WTC11 (cell line): Measurements from ENCODE around the gene CHPF2. TPM values are rescaled to one million over a fixed set of nuclear protein-coding genes. Genes with fewer than 3 reads are reported as not detected.

Experiments
- ATAC-seq: fragments of 200-7000 bp; cut with Tn5 transposase; 2 replicates; pipeline ENCODE4 v1.10.0; 2021; ENCODE audit warnings: mild to moderate bottlenecking, moderate library complexity
- CTCF ChIA-PET: fragments of 300-600 bp; sonication (Branson Sonifier 250); formaldehyde crosslinking; loops from one replicate; lab custom pipeline; 2021; ENCODE audit warnings: antibody characterized with exemption; lab: Charles Lee
- POLR2A ChIA-PET: fragments of 350-600 bp; sonication (Branson Sonifier 250); formaldehyde crosslinking; loops from one replicate; lab custom pipeline; 2021; ENCODE audit warnings: antibody characterized with exemption; lab: Charles Lee
- DNase-seq: peaks from one replicate; pipeline ENCODE4 v3.0.0; 2021; ENCODE audit warnings: low spot score
- H3K27ac Mint-ChIP-seq: 2 replicates; pipeline ENCODE4 v1.8.0; 2021; ENCODE audit warnings: mixed read lengths
- H3K27me3 Mint-ChIP-seq: 2 replicates; pipeline ENCODE4 v1.8.0; 2021; ENCODE audit warnings: low read depth, mild to moderate bottlenecking, moderate library complexity, mixed read lengths
- H3K36me3 Mint-ChIP-seq: 2 replicates; pipeline ENCODE4 v1.8.0; 2021; ENCODE audit warnings: mixed read lengths
- H3K4me1 Mint-ChIP-seq: 2 replicates; pipeline ENCODE4 v1.8.0; 2022; ENCODE audit warnings: mixed read lengths
- H3K4me3 Mint-ChIP-seq: 2 replicates; pipeline ENCODE4 v1.8.0; 2021; ENCODE audit warnings: mild to moderate bottlenecking, moderate library complexity, mixed read lengths
- H3K9me3 Mint-ChIP-seq: 2 replicates; pipeline ENCODE4 v1.8.0; 2021; ENCODE audit warnings: mixed read lengths
- CREM ChIP-seq: sonication (generic); formaldehyde crosslinking; IDR thresholded peaks from 2 replicates; pipeline ENCODE4 v1.8.1; 2022; ENCODE audit warnings: mild to moderate bottlenecking, missing genetic modification reagents, moderate library complexity
- EMX1 ChIP-seq: fragments of 250-450 bp; sonication (Bioruptor Pico); IDR thresholded peaks from 2 replicates; pipeline ENCODE4 v1.8.0; 2021; ENCODE audit warnings: mild to moderate bottlenecking
- ESRRA ChIP-seq: sonication (generic); formaldehyde crosslinking; IDR thresholded peaks from 2 replicates; pipeline ENCODE4 v1.8.1; 2022; ENCODE audit warnings: mild to moderate bottlenecking, missing genetic modification reagents, borderline replicate concordance
- GRHL2 ChIP-seq: fragments of 250-450 bp; sonication (Bioruptor Pico); IDR thresholded peaks from 2 replicates; pipeline ENCODE4 v1.8.0; 2022; ENCODE audit warnings: mild to moderate bottlenecking, moderate library complexity; ENCODE audit not compliant: insufficient replicate concordance, severe bottlenecking
- GTF2I ChIP-seq: fragments of 250-450 bp; sonication (Bioruptor Pico); conservative IDR thresholded peaks from 2 replicates; pipeline ENCODE4 v1.4.0; 2021; ENCODE audit warnings: mild to moderate bottlenecking
- IRF2 ChIP-seq: sonication (generic); formaldehyde crosslinking; IDR thresholded peaks from 2 replicates; pipeline ENCODE4 v1.8.0; 2022; ENCODE audit warnings: low read depth, missing genetic modification reagents, borderline replicate concordance
- JUN ChIP-seq: sonication (generic); formaldehyde crosslinking; IDR thresholded peaks from 2 replicates; pipeline ENCODE4 v1.8.0; 2023; ENCODE audit warnings: mild to moderate bottlenecking, missing genetic modification reagents
- MAX ChIP-seq: sonication (generic); formaldehyde crosslinking; IDR thresholded peaks from 2 replicates; pipeline ENCODE4 v1.8.0; 2022; ENCODE audit warnings: mild to moderate bottlenecking, missing genetic modification reagents
- NFE2L1 ChIP-seq: sonication (generic); formaldehyde crosslinking; IDR thresholded peaks from 2 replicates; pipeline ENCODE4 v1.8.1; 2023; ENCODE audit warnings: missing genetic modification reagents
- NFYB ChIP-seq: sonication (generic); formaldehyde crosslinking; conservative IDR thresholded peaks from 2 replicates; pipeline ENCODE4 v1.8.0; 2022; ENCODE audit warnings: low read depth, missing genetic modification reagents
- NR1H2 ChIP-seq: sonication (generic); formaldehyde crosslinking; IDR thresholded peaks from 2 replicates; pipeline ENCODE4 v1.9.0; 2021; ENCODE audit warnings: mild to moderate bottlenecking, moderate library complexity, missing genetic modification reagents
- PRRX2 ChIP-seq: fragments of 250-450 bp; sonication (Bioruptor Pico); IDR thresholded peaks from 2 replicates; pipeline ENCODE4 v1.8.0; 2021; ENCODE audit warnings: mild to moderate bottlenecking
- SMAD4 ChIP-seq: sonication (generic); formaldehyde crosslinking; IDR thresholded peaks from 2 replicates; pipeline ENCODE4 v1.8.0; 2022; ENCODE audit warnings: mild to moderate bottlenecking, missing genetic modification reagents
- ZNF138 ChIP-seq: sonication (generic); formaldehyde crosslinking; conservative IDR thresholded peaks from 2 replicates; pipeline ENCODE4 v1.8.1; 2022; ENCODE audit warnings: mild to moderate bottlenecking, moderate library complexity, missing genetic modification reagents
- ZNF263 ChIP-seq: sonication (generic); formaldehyde crosslinking; IDR thresholded peaks from 2 replicates; pipeline ENCODE4 v1.8.1; 2022; ENCODE audit warnings: low read depth, mild to moderate bottlenecking, moderate library complexity, missing genetic modification reagents
- ZNF423 ChIP-seq: fragments of 250-450 bp; sonication (Bioruptor Pico); IDR thresholded peaks from 2 replicates; pipeline ENCODE4 v2.1.2; 2022; ENCODE audit warnings: mild to moderate bottlenecking, moderate library complexity
- total RNA-seq: library from RNA; stranded (reverse); gene quantifications from 3 replicates; pipeline ENCODE4 v1.2.3, GENCODE V29; 2021
- TF ChIP-seq, protein P1 (sequence below): fragments of 200-600 bp; IDR thresholded peaks from 2 replicates; pipeline ENCODE4 v1.8.0; 2022; ENCODE audit warnings: antibody characterized with exemption
- TF ChIP-seq, protein P2 (sequence below): fragments of 250-450 bp; sonication (Bioruptor Pico); IDR thresholded peaks from 2 replicates; pipeline ENCODE4 v1.9.0; 2021; ENCODE audit warnings: mild to moderate bottlenecking, borderline replicate concordance

CHPF2 gene
- total RNA-seq, 1 experiment from 2014 or later: 30.7 TPM

DNA sequence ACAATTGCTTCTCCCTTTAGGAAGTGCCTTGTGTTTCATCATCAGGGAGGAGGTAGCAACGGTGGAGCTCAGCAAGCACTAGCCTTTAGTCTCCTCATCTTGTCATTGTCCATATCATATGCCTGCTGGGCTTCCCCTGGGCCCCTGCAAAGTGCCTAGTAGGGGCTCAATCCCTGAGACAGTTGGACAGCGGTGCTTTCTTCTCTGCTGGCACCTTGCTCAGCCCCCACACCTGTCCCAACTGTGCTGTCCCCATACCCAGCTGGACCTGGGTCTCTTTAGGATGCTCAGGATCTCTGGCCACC, 10.7 kb downstream of the CHPF2 start:
- peaks cover 31% of the 10 kb centered on the region for H3K27me3 Mint-ChIP-seq
- no peak overlapping the region for H3K4me3 Mint-ChIP-seq
- CTCF ChIA-PET: interaction anchor here (1.7 to 4.6 kb wide), 10 partner anchors 9 to 119 kb away, joined by 8 to 83 read pairs (median 24); partner anchors contain the start of genes ABCF2, CHPF2 and H2BK1

GRCh38 chr7:151243408-151244195, 11.3 kb downstream of the CHPF2 start:
- TF ChIP-seq CREM (CRISPR knock-in tag): no peak
- no peak for TF ChIP-seq NFE2L1
- TF ChIP-seq GRHL2 (CRISPR knock-in tag): no peak
- TF ChIP-seq JUN (CRISPR knock-in tag): no peak
- no peak for TF ChIP-seq SMAD4 (CRISPR knock-in tag)
- TF ChIP-seq ESRRA (CRISPR knock-in tag): no peak
- no peak for TF ChIP-seq GTF2I (CRISPR knock-in tag)
- TF ChIP-seq NFYB: no peak
- no peak for TF ChIP-seq ZNF138 (CRISPR knock-in tag)
- no peak for TF ChIP-seq EMX1
- TF ChIP-seq ZNF263 (CRISPR knock-in tag): no peak
- no peak overlapping the region for H3K4me3 Mint-ChIP-seq
- DNase-seq (no peak), ATAC-seq (no peak)
- no peak overlapping the region for H3K27ac Mint-ChIP-seq
- no peaks in the 10 kb centered on the region for H3K9me3 Mint-ChIP-seq
- ChIA-PET POLR2A (interaction anchor here (0.9 to 1.4 kb wide), 3 partner anchors 9 to 16 kb away, joined by 3 to 6 read pairs (median 4); partner anchors contain the start of gene ABCF2), CTCF (interaction anchor here (0.6 to 4.6 kb wide), 66 partner anchors 9 to 492 kb away, joined by 3 to 83 read pairs (median 4); partner anchors contain the start of genes ABCF2, ASB10, CHPF2 and GBX1)
- H3K4me1 Mint-ChIP-seq: peaks cover 39% of the 10 kb centered on the region
- H3K27me3 Mint-ChIP-seq: peaks cover 38% of the 10 kb centered on the region
- H3K36me3 Mint-ChIP-seq: 0 out of 2 replicates have a peak, but pooled peaks cover 2% of the 10 kb centered on the region

More for the DNA sequence above, 10.7 kb downstream of the CHPF2 start:
- no peak for DNase-seq
- POLR2A ChIA-PET: no interaction called here
- no peak for TF ChIP-seq NR1H2 (CRISPR knock-in tag)
- no peak for TF ChIP-seq MAX (CRISPR knock-in tag)
- peak; percentile 38; the same call in 1 of the 2 replicates for TF ChIP-seq ZNF423 (CRISPR knock-in tag)
- Mint-ChIP-seq H3K27ac (no peak overlapping the region), H3K36me3 (0 out of 2 replicates have a peak, but pooled peaks cover 2% of the 10 kb centered on the region), H3K4me1 (peaks cover 36% of the 10 kb centered on the region), H3K9me3 (no peaks in the 10 kb centered on the region)
- no peak for ATAC-seq

DNA sequence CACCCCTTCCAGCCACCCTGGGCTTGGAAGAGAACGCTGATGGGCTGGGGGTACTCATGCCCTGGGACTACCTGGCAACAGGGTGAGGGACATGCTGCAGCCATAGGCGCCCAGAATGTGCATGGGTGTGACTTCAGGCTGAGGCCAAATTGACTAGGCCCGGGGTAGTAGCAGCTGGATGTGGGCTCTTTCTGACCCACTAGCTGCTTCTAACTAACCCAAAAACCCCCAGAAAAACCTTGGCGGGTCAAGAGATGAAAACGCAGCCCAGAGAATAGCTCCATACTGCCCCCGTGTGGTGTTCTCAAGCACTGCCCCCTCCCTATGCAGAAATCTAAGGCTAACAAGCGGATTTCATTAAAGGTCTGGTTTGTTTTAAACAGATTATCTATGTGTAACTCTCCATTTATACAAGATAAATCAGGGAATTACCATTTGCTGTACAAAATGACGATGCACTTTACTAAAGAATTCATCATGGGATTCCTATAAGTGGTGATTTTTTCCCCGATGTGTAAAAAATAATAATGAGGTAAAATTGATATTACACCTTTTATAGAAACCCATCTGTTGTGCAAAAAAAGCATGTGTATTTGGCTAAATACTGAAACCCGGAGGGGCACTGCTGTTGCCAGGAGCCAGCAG, 12.0 kb downstream of the CHPF2 start:
- Mint-ChIP-seq H3K36me3 (no peaks in the 10 kb centered on the region), H3K4me3 (peak overlapping the region; percentile 65), H3K4me1 (peaks cover 41% of the 10 kb centered on the region)
- DNase-seq (peak; percentile 67), ATAC-seq (peak; percentile 7; the same call in 1 of the 2 replicates)
- ChIA-PET POLR2A (interaction anchor here (0.9 to 1.4 kb wide), 3 partner anchors 9 to 17 kb away, joined by 3 to 6 read pairs (median 4); partner anchors contain the start of gene ABCF2), CTCF (interaction anchor here (0.6 to 4.6 kb wide), 66 partner anchors 8 to 491 kb away, joined by 3 to 83 read pairs (median 4); partner anchors contain the start of genes ABCF2, ASB10, CHPF2 and GBX1)
- TF ChIP-seq IRF2 (CRISPR knock-in tag): no peak
- TF ChIP-seq, protein P1, sequence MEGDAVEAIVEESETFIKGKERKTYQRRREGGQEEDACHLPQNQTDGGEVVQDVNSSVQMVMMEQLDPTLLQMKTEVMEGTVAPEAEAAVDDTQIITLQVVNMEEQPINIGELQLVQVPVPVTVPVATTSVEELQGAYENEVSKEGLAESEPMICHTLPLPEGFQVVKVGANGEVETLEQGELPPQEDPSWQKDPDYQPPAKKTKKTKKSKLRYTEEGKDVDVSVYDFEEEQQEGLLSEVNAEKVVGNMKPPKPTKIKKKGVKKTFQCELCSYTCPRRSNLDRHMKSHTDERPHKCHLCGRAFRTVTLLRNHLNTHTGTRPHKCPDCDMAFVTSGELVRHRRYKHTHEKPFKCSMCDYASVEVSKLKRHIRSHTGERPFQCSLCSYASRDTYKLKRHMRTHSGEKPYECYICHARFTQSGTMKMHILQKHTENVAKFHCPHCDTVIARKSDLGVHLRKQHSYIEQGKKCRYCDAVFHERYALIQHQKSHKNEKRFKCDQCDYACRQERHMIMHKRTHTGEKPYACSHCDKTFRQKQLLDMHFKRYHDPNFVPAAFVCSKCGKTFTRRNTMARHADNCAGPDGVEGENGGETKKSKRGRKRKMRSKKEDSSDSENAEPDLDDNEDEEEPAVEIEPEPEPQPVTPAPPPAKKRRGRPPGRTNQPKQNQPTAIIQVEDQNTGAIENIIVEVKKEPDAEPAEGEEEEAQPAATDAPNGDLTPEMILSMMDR: peak; percentile 84
- TF ChIP-seq, protein P2, sequence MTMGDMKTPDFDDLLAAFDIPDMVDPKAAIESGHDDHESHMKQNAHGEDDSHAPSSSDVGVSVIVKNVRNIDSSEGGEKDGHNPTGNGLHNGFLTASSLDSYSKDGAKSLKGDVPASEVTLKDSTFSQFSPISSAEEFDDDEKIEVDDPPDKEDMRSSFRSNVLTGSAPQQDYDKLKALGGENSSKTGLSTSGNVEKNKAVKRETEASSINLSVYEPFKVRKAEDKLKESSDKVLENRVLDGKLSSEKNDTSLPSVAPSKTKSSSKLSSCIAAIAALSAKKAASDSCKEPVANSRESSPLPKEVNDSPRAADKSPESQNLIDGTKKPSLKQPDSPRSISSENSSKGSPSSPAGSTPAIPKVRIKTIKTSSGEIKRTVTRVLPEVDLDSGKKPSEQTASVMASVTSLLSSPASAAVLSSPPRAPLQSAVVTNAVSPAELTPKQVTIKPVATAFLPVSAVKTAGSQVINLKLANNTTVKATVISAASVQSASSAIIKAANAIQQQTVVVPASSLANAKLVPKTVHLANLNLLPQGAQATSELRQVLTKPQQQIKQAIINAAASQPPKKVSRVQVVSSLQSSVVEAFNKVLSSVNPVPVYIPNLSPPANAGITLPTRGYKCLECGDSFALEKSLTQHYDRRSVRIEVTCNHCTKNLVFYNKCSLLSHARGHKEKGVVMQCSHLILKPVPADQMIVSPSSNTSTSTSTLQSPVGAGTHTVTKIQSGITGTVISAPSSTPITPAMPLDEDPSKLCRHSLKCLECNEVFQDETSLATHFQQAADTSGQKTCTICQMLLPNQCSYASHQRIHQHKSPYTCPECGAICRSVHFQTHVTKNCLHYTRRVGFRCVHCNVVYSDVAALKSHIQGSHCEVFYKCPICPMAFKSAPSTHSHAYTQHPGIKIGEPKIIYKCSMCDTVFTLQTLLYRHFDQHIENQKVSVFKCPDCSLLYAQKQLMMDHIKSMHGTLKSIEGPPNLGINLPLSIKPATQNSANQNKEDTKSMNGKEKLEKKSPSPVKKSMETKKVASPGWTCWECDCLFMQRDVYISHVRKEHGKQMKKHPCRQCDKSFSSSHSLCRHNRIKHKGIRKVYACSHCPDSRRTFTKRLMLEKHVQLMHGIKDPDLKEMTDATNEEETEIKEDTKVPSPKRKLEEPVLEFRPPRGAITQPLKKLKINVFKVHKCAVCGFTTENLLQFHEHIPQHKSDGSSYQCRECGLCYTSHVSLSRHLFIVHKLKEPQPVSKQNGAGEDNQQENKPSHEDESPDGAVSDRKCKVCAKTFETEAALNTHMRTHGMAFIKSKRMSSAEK (CRISPR knock-in tag): no peak
- TF ChIP-seq PRRX2 (CRISPR knock-in tag): no peak
- TF ChIP-seq NFYB: no peak
- TF ChIP-seq, all 79 proteins: peak for 1
- no peaks in the 10 kb centered on the region for H3K9me3 Mint-ChIP-seq
- peaks cover 43% of the 10 kb centered on the region for H3K27me3 Mint-ChIP-seq
- H3K27ac Mint-ChIP-seq: no peak overlapping the region
